Suprapubic skin (tissue), 4 donors: ENCODE results near the gene ANGPTL5.

Source experiments
- EP300 ChIP-seq: sonication (generic); formaldehyde crosslinking; IDR thresholded peaks from one replicate; pipeline ENCODE4 v1.6.1; 2017; ENCODE audit warnings: antibody characterized with exemption
- POLR2A ChIP-seq, 2 donors: fragments of 450-650 bp; IDR thresholded peaks; one replicate each; pipeline ENCODE4 v1.6.1; 2017; ENCODE audit warnings: antibody characterized with exemption in 2 of 2, mild to moderate bottlenecking in 2 of 2, moderate library complexity in 2 of 2
- POLR2AphosphoS5 ChIP-seq, 3 donors: sonication (generic); formaldehyde crosslinking; IDR thresholded peaks; one replicate each; pipeline ENCODE4 v1.6.1; 2017; ENCODE audit warnings: antibody characterized with exemption in 3 of 3
- TF ChIP-seq, protein P1 (sequence below), 2 donors: fragments of 200-600 bp in 1 of 2; fragments of 450-650 bp in 1 of 2; sonication (generic) in 1 of 2; IDR thresholded peaks; one replicate each; pipeline ENCODE4 v1.5.1; 2016 to 2019; ENCODE audit warnings: antibody characterized with exemption in 2 of 2, mild to moderate bottlenecking in 1 of 2, moderate library complexity in 1 of 2

- TF ChIP-seq, protein P1, sequence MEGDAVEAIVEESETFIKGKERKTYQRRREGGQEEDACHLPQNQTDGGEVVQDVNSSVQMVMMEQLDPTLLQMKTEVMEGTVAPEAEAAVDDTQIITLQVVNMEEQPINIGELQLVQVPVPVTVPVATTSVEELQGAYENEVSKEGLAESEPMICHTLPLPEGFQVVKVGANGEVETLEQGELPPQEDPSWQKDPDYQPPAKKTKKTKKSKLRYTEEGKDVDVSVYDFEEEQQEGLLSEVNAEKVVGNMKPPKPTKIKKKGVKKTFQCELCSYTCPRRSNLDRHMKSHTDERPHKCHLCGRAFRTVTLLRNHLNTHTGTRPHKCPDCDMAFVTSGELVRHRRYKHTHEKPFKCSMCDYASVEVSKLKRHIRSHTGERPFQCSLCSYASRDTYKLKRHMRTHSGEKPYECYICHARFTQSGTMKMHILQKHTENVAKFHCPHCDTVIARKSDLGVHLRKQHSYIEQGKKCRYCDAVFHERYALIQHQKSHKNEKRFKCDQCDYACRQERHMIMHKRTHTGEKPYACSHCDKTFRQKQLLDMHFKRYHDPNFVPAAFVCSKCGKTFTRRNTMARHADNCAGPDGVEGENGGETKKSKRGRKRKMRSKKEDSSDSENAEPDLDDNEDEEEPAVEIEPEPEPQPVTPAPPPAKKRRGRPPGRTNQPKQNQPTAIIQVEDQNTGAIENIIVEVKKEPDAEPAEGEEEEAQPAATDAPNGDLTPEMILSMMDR (IDR thresholded peaks at IDR 0.05) = no peak
- no peak for TF ChIP-seq EP300
- TF ChIP-seq POLR2AphosphoS5 (IDR thresholded peaks at IDR 0.05) = no peak
- TF ChIP-seq POLR2A (IDR thresholded peaks at IDR 0.05) = no peak
Measured at GRCh38 chr11:101929294-101929915, 13.1 kb upstream of the ANGPTL5 start.
